ENCODE results near the gene OR56B1.

OR56B1 gene

DNA sequence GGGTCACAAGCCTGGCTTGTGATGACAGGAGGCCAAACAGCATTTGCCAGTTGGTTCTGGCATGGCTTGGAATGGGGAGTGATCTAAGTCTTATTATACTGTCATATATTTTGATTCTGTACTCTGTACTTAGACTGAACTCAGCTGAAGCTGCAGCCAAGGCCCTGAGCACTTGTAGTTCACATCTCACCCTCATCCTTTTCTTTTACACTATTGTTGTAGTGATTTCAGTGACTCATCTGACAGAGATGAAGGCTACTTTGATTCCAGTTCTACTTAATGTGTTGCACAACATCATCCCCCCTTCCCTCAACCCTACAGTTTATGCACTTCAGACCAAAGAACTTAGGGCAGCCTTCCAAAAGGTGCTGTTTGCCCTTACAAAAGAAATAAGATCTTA, 843 bp downstream of the OR56B1 start:
- no peaks in the 10 kb centered on the region for H3K9me3 ChIP-seq (ENCODE audit: control insufficient read depth, low read depth, low read length)
- H3K4me3 ChIP-seq (ENCODE audit: low read length), result no peak overlapping the region
- no peak overlapping the region for H3K27ac ChIP-seq (ENCODE audit: low read length)
- no peak overlapping the region for H3K9ac ChIP-seq (ENCODE audit: low read length)
- no peaks in the 10 kb centered on the region for H3K36me3 ChIP-seq (ENCODE audit: control insufficient read depth, low read depth, low read length)
- H3K27me3 ChIP-seq (ENCODE audit: control insufficient read depth, insufficient read depth, low read length), result no peaks in the 10 kb centered on the region
- no peaks in the 10 kb centered on the region for H3K4me1 ChIP-seq (ENCODE audit: control insufficient read depth, low read depth, low read length)

DNA sequence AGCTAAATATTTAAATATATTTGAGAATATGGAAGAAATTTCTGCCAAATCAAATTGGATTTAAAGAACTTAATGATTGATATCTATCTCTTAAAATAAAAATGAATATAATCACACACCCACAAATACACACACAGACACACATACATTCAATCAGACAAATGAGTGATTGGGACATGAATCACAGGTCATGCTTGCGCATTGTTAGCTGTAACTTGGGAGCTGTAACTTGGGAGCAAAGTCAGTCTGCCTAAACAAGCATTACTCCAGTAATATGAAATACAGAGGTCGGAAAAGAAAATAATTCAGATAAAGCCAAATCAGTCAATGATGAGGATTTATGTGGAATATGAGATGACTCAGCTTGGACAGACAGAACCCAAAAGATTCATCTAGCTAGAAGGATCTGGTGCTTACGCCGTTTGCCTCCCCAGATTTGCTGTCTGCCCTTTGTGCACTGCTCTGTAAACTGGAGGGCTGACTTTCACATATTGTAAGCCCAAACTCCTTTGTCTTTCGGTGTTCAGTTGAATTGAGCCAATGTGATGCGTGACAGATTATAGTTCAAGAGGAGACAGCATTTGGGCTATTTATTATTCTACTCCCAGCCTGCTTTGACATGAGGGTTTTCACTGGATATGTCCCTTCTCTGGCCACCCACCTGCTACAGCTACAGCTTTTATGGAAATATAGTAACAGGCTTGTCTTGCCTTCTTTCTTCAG, 1.6 kb downstream of the OR56B1 start:
- Histone ChIP-seq H3K27ac (ENCODE audit: low read length) (no peak overlapping the region), H3K4me1 (ENCODE audit: control insufficient read depth, low read depth, low read length) (no peaks in the 10 kb centered on the region), H3K9ac (ENCODE audit: low read length) (no peak overlapping the region), H3K4me3 (ENCODE audit: low read length) (no peak overlapping the region), H3K36me3 (ENCODE audit: control insufficient read depth, low read depth, low read length) (no peaks in the 10 kb centered on the region), H3K9me3 (ENCODE audit: control insufficient read depth, low read depth, low read length) (no peaks in the 10 kb centered on the region), H3K27me3 (ENCODE audit: control insufficient read depth, insufficient read depth, low read length) (no peaks in the 10 kb centered on the region)

DNA sequence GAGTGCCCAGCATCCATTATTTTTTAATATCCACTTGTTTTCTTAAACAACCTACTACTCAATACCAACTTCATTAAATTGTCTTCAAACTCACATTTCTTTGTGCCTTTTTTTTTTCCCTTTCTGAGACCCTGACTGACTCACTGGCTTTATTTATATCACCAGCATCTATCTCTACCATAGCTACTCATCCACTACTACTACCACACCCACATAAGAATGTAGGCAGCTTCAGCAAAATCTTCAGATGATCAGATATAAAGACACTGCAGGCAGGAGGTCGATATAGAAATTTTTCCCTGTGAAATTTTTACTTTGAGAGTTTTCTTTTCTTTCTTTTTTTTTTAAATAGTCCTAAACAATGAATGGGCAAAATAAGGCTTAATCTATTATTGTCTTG, 2.2 kb downstream of the OR56B1 start:
- Histone ChIP-seq H3K27me3 (ENCODE audit: control insufficient read depth, insufficient read depth, low read length) (no peaks in the 10 kb centered on the region), H3K9me3 (ENCODE audit: control insufficient read depth, low read depth, low read length) (no peaks in the 10 kb centered on the region), H3K4me1 (ENCODE audit: control insufficient read depth, low read depth, low read length) (no peaks in the 10 kb centered on the region), H3K9ac (ENCODE audit: low read length) (no peak overlapping the region), H3K4me3 (ENCODE audit: low read length) (no peak overlapping the region), H3K27ac (ENCODE audit: low read length) (no peak overlapping the region), H3K36me3 (ENCODE audit: control insufficient read depth, low read depth, low read length) (no peaks in the 10 kb centered on the region)

DNA sequence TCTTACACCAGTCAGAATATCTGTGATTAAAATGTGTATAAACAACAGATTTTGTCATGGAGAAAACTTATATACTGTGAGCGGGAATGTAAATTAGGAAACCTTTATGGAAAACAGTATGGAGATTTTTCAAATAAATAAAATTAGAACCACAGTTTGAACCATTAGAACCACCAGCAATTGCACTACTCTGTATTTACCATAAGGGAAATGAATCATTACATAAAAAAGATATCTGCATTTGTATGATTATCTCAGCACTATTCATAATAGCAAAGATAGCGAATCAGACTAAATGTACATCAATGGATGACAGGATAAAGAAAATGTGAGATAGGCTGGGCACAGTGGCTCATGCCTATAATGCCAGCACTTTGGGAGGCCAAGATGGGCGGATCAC, 10.4 kb downstream of the OR56B1 start:
- H3K27ac ChIP-seq (ENCODE audit: low read length), result no peak overlapping the region
- H3K9me3 ChIP-seq (ENCODE audit: control insufficient read depth, low read depth, low read length), result no peaks in the 10 kb centered on the region
- H3K36me3 ChIP-seq (ENCODE audit: control insufficient read depth, low read depth, low read length), result no peaks in the 10 kb centered on the region
- H3K4me1 ChIP-seq (ENCODE audit: control insufficient read depth, low read depth, low read length), result no peaks in the 10 kb centered on the region
- H3K9ac ChIP-seq (ENCODE audit: low read length), result no peak overlapping the region
- no peak overlapping the region for H3K4me3 ChIP-seq (ENCODE audit: low read length)
- no peaks in the 10 kb centered on the region for H3K27me3 ChIP-seq (ENCODE audit: control insufficient read depth, insufficient read depth, low read length)

DNA sequence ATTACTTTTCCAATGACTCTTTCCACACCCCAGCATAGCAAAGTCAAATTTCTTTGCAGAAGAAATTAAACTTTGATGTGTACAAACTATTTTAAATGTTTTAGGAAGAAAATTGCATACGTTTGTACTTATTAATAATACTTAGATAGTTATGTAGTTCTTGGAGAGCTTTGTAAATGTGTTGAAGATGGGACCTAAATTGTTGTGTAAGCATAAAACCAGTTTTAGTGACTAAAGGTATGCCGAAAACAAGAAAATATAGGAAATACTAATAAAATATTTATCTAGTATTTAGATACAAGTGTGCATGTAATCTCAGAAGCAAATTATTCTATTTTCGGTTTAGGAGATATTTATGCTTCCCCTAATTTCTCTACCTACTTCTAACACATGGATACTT, 13.6 kb downstream of the OR56B1 start:
- Histone ChIP-seq H3K27ac (ENCODE audit: low read length) (no peak overlapping the region), H3K36me3 (ENCODE audit: control insufficient read depth, low read depth, low read length) (no peaks in the 10 kb centered on the region), H3K4me3 (ENCODE audit: low read length) (no peak overlapping the region), H3K9ac (ENCODE audit: low read length) (no peak overlapping the region), H3K9me3 (ENCODE audit: control insufficient read depth, low read depth, low read length) (no peaks in the 10 kb centered on the region), H3K4me1 (ENCODE audit: control insufficient read depth, low read depth, low read length) (no peaks in the 10 kb centered on the region), H3K27me3 (ENCODE audit: control insufficient read depth, insufficient read depth, low read length) (no peaks in the 10 kb centered on the region)

DNA sequence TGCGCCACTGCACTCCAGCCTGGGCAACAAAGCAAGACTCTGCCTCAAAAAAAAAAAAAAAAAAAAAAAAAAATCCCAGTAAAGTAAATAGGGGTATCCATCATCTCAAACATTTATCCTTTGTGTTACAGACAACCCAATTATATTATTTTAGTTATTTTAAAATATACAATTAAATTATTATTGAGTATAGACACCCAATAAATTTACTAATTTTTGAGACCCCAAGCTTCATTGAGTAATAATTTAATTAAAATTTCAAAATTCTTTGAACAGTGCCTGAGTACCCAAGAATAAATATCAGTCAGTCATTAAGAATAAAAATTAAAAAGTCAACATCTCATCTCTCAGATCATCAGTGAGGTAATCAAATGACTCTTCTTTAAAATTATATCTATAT, 17.7 kb downstream of the OR56B1 start, which contains the start of gene OR52N4:
Gene OR52N4, plus strand, starts transcription at position 301 of the 400 bp plus-strand sequence. CDS start 498 bp downstream, outside the sequence.
- no peaks in the 10 kb centered on the region for H3K27me3 ChIP-seq (ENCODE audit: control insufficient read depth, insufficient read depth, low read length)
- H3K9me3 ChIP-seq (ENCODE audit: control insufficient read depth, low read depth, low read length), result no peaks in the 10 kb centered on the region
- no peak within 1 kb of the TSS for H3K27ac ChIP-seq (ENCODE audit: low read length)
- no peak within 1 kb of the TSS for H3K4me3 ChIP-seq (ENCODE audit: low read length)
- H3K9ac ChIP-seq (ENCODE audit: low read length), result no peak within 1 kb of the TSS
- no peaks in the 10 kb centered on the region for H3K4me1 ChIP-seq (ENCODE audit: control insufficient read depth, low read depth, low read length)
- no peaks in the 10 kb centered on the region for H3K36me3 ChIP-seq (ENCODE audit: control insufficient read depth, low read depth, low read length)

DNA sequence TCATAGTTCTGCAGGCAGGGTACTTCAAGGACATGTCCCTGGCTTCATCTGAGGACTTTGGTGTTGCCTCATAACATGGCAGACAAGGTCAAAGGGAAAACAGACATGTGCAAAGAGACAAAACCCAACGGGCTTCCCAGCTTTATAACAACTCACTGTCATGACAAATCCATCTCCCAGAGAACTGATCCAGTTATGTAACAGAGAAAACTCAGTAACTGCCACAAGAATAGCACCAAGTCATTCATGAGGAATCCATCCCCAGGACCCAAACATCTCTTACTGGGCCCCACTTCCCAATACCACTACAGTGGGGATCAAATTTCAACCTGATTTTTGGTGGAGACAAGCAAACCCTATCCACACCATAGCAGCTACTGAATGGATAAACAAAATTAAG, 30.8 kb downstream of the OR56B1 start:
- Histone ChIP-seq H3K27ac (ENCODE audit: low read length) (no peak overlapping the region), H3K27me3 (ENCODE audit: control insufficient read depth, insufficient read depth, low read length) (no peaks in the 10 kb centered on the region), H3K36me3 (ENCODE audit: control insufficient read depth, low read depth, low read length) (no peaks in the 10 kb centered on the region)

DNA sequence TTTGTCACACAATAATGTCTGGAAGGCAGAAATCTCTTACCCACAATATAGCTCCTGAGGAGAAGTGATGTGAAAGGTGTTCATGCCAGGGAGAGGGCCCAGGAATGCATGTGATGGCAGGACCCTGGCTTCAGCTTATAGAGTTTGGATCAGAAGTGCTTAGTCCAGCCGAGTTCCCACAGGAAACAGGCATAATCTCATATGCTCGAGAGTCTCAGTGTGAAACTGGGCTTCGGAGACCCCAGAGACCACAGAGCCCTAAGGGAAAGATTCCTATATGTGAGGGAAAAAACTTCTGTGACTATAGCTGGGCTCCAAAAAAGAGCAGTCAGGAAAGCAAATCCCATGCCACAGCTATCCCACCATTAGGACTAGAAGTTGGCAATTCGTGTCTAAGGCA, 47.0 kb downstream of the OR56B1 start, which contains the start of gene OR52N5:
Gene OR52N5, minus strand, starts transcription at position 101 of the 400 bp plus-strand sequence. CDS start 4,721 bp downstream, outside the sequence.
- Histone ChIP-seq H3K27ac (ENCODE audit: low read length) (no peak within 1 kb of the TSS), H3K9ac (ENCODE audit: low read length) (no peak within 1 kb of the TSS), H3K4me1 (ENCODE audit: control insufficient read depth, low read depth, low read length) (no peaks in the 10 kb centered on the region), H3K27me3 (ENCODE audit: control insufficient read depth, insufficient read depth, low read length) (no peaks in the 10 kb centered on the region), H3K36me3 (ENCODE audit: control insufficient read depth, low read depth, low read length) (no peaks in the 10 kb centered on the region), H3K9me3 (ENCODE audit: control insufficient read depth, low read depth, low read length) (no peaks in the 10 kb centered on the region), H3K4me3 (ENCODE audit: low read length) (no peak within 1 kb of the TSS)

More for the DNA sequence above, 30.8 kb downstream of the OR56B1 start:
- Histone ChIP-seq H3K4me1 (ENCODE audit: control insufficient read depth, low read depth, low read length) (no peaks in the 10 kb centered on the region), H3K9ac (ENCODE audit: low read length) (no peak overlapping the region), H3K4me3 (ENCODE audit: low read length) (no peak overlapping the region), H3K9me3 (ENCODE audit: control insufficient read depth, low read depth, low read length) (no peaks in the 10 kb centered on the region)

Data from iPS-18a (cell line).